B cell (primary cell): ENCODE results near the gene TRMT6. TPM values are rescaled to one million over a fixed set of nuclear protein-coding genes. Genes with fewer than 3 reads are reported as not detected.

ENCODE experiments used
- ATAC-seq: fragments of 200-7000 bp; cut with Tn5 transposase; one replicate; pipeline ENCODE4 v1.10.0; 2021; ENCODE audit warnings: low read depth, mild to moderate bottlenecking, moderate number of reproducible peaks, moderate library complexity
- CTCF ChIA-PET: fragments of 350-600 bp; sonication (Branson Sonifier 250); formaldehyde crosslinking; loops from one replicate; lab custom pipeline; 2021; ENCODE audit warnings: antibody characterized with exemption, inconsistent platforms; lab: Charles Lee
- POLR2A ChIA-PET: fragments of 350-600 bp; sonication (Branson Sonifier 250); formaldehyde crosslinking; loops from one replicate; lab custom pipeline; 2021; ENCODE audit warnings: antibody characterized with exemption; lab: Charles Lee
- DNase-seq: peaks from one replicate; pipeline ENCODE4 v3.0.0; 2013
- H2AFZ ChIP-seq: 2 replicates; pipeline ENCODE4 v1.6.1; 2012; ENCODE audit warnings: mild to moderate bottlenecking, low read depth, low read length; ENCODE audit not compliant: insufficient read depth, poor library complexity, severe bottlenecking
- H3K27ac ChIP-seq, 2 donors: 1 replicate in 1 of 2; 2 replicates in 1 of 2; pipeline ENCODE4 v1.5.1; 2012 to 2013; ENCODE audit warnings: low read length in 2 of 2, mild to moderate bottlenecking in 2 of 2, moderate library complexity in 1 of 2
- H3K27me3 ChIP-seq, 4 experiments: fragments of 200-600 bp in 1 of 4; sonication (generic) in 1 of 4; replicated peaks in 1 of 4; 1 replicate in 2 of 4; 2 replicates in 2 of 4; pipeline versions ENCODE4 v1.6.1 to v1.7.0; 2013 to 2016; ENCODE audit warnings: low read length in 3 of 4, mild to moderate bottlenecking in 2 of 4, mixed read lengths in 1 of 4, moderate library complexity in 1 of 4; ENCODE audit not compliant: insufficient read depth in 4 of 4, control insufficient read depth in 3 of 4; ENCODE audit errors: control extremely low read depth in 1 of 4
- H3K36me3 ChIP-seq, 2 experiments: replicated peaks in 1 of 2; 1 replicate in 1 of 2; 2 replicates in 1 of 2; pipeline versions ENCODE4 v1.6.1 to v1.7.1; 2013; ENCODE audit warnings: low read length in 1 of 2; ENCODE audit not compliant: insufficient read depth in 2 of 2, control insufficient read depth in 1 of 2; ENCODE audit errors: control extremely low read depth in 1 of 2, extremely low read depth in 1 of 2
- H3K4me1 ChIP-seq, 2 donors: fragments of 200-600 bp in 1 of 2; sonication (generic) in 1 of 2; 1 replicate in 1 of 2; 2 replicates in 1 of 2; pipeline versions ENCODE4 v1.5.1 to v1.6.1; 2013 to 2017; ENCODE audit warnings: low read length in 2 of 2; ENCODE audit not compliant: control insufficient read depth in 2 of 2, insufficient read depth in 2 of 2
- H3K4me2 ChIP-seq: replicated peaks from 2 replicates; pipeline ENCODE3; 2012; ENCODE audit warnings: mild to moderate bottlenecking, low read depth, low read length; ENCODE audit not compliant: poor library complexity, severe bottlenecking
- H3K4me3 ChIP-seq, 5 experiments: fragments of 200-600 bp in 1 of 5; sonication (generic) in 1 of 5; 1 replicate in 3 of 5; 2 replicates in 2 of 5; pipeline versions ENCODE4 v1.5.1 to v1.7.0; 2011 to 2016; ENCODE audit warnings: low read length in 4 of 5, mild to moderate bottlenecking in 4 of 5, low read depth in 2 of 5, control low read depth in 1 of 5, moderate library complexity in 1 of 5; ENCODE audit not compliant: insufficient read depth in 1 of 5; ENCODE audit errors: control extremely low read depth in 1 of 5, extremely low read depth in 1 of 5
- H3K79me2 ChIP-seq: fragments of 200-600 bp; sonication (generic); one replicate; pipeline ENCODE4 v1.6.0; 2016; ENCODE audit warnings: low read length; ENCODE audit not compliant: control insufficient read depth, insufficient read depth
- H3K9ac ChIP-seq: fragments of 200-600 bp; sonication (generic); 2 replicates; pipeline ENCODE4 v1.6.1; 2017; ENCODE audit warnings: mild to moderate bottlenecking, low read length, moderate library complexity
- H3K9me3 ChIP-seq, 3 donors: one replicate each; pipeline versions ENCODE4 v1.6.1 to v1.7.1; 2013; ENCODE audit warnings: low read length in 2 of 3; ENCODE audit not compliant: control insufficient read depth in 2 of 3, insufficient read depth in 1 of 3; ENCODE audit errors: control extremely low read depth in 1 of 3
- H4K20me1 ChIP-seq: 2 replicates; pipeline ENCODE4 v1.6.0; 2012; ENCODE audit warnings: mild to moderate bottlenecking, low read length; ENCODE audit not compliant: insufficient read depth, control insufficient read depth, poor library complexity, severe bottlenecking
- H3K27ac Mint-ChIP-seq: one replicate; pipeline ENCODE4 v1.8.0; 2021; ENCODE audit warnings: mixed read lengths
- H3K27me3 Mint-ChIP-seq: one replicate; pipeline ENCODE4 v1.8.0; 2021; ENCODE audit warnings: mixed read lengths
- H3K4me1 Mint-ChIP-seq: one replicate; pipeline ENCODE4 v1.8.0; 2021; ENCODE audit warnings: mixed read lengths
- H3K4me3 Mint-ChIP-seq: one replicate; pipeline ENCODE4 v1.8.0; 2021; ENCODE audit warnings: mixed read lengths
- H3K9me3 Mint-ChIP-seq: one replicate; pipeline ENCODE4 v1.8.0; 2022; ENCODE audit warnings: mixed read lengths; ENCODE audit not compliant: insufficient read depth
- CTCF ChIP-seq: fragments of 200-600 bp; IDR thresholded peaks from one replicate; pipeline ENCODE4 v1.8.0; 2022; ENCODE audit warnings: antibody characterized with exemption, mild to moderate bottlenecking
- EZH2 ChIP-seq: IDR thresholded peaks from 2 replicates; pipeline ENCODE4 v1.6.1; 2012; ENCODE audit warnings: borderline replicate concordance, low read depth, mild to moderate bottlenecking, moderate library complexity, low read length; ENCODE audit not compliant: insufficient read depth, poor library complexity, severe bottlenecking
- WGBS: methylation state at CpG from one replicate; pipeline ENCODE4 v1.1.5; 2013; ENCODE audit warnings: missing lambda C conversion rate; ENCODE audit not compliant: insufficient coverage; 5-methylcytosine and 5-hydroxymethylcytosine counted together
- intact Hi-C: fragments of 100-400 bp; cut with micrococcal nuclease; formaldehyde crosslinking; loops from one replicate; pipeline ENCODE4 v1.10.0; 2022
- polyA plus RNA-seq: library from polyadenylated mRNA; depleted of rRNA; stranded (reverse); fragments of >200 nt; gene quantifications from 2 replicates; pipeline ENCODE4 v1.2.3, GENCODE V29; 2012
- total RNA-seq, 2 donors: library from RNA; stranded (reverse); fragments of 120-200 nt in 1 of 2; gene quantifications; 1 replicate in 1 of 2; 2 replicates in 1 of 2; pipeline versions ENCODE4 v1.2.3 to v1.2.4, GENCODE V29; 2013 to 2022

TRMT6 gene
- total and polyA plus RNA-seq, 2 donors (not counting 1 experiment from before 2014, with no cell fraction given): 5.7 to 18.2 TPM

- ChIA-PET CTCF (interaction anchor here (0.8 to 3.9 kb wide), 2 partner anchors 60 to 405 kb away, joined by 3 to 13 read pairs; no protein-coding TSS in a partner anchor), POLR2A (no interaction called here)
- H3K4me3 ChIP-seq: no peak overlapping the region
- peaks cover 5 to 6% of the 10 kb centered on the region in 2 donors for H3K4me1 ChIP-seq
- no peak overlapping the region for H2AFZ ChIP-seq
- H3K36me3 ChIP-seq: peaks cover 0 to 3% of the 10 kb centered on the region in 2 experiments
- no peaks in the 10 kb centered on the region for H4K20me1 ChIP-seq
- no peak overlapping the region for H3K9ac ChIP-seq
- no peak overlapping the region for H3K27ac Mint-ChIP-seq
- H3K9me3 ChIP-seq: no peaks in the 10 kb centered on the region
- peaks cover 7% of the 10 kb centered on the region for H3K4me1 Mint-ChIP-seq
- H3K79me2 ChIP-seq: no peaks in the 10 kb centered on the region
- ATAC-seq (no peak), DNase-seq (no peak)
- H3K27me3 Mint-ChIP-seq: peaks cover 22% of the 10 kb centered on the region
- peaks cover 0 to 8% (median 2%) of the 10 kb centered on the region in 4 experiments for H3K27me3 ChIP-seq
- no peak overlapping the region for H3K4me2 ChIP-seq
- intact Hi-C loops: loop anchor here (1.0 kb wide), 1 partner anchor 403 kb away; no protein-coding TSS in a partner anchor
- no peak overlapping the region for H3K27ac ChIP-seq
- no peaks in the 10 kb centered on the region for H3K9me3 Mint-ChIP-seq
- H3K4me3 Mint-ChIP-seq: no peak overlapping the region
- TF ChIP-seq CTCF (no peak), EZH2 (no peak)
- WGBS: 92% methylated on average over 3 of the region's 3 CpGs
Observed at GRCh38 chr20:5932796-5933195, 17.5 kb downstream of the TRMT6 start.

DNA sequence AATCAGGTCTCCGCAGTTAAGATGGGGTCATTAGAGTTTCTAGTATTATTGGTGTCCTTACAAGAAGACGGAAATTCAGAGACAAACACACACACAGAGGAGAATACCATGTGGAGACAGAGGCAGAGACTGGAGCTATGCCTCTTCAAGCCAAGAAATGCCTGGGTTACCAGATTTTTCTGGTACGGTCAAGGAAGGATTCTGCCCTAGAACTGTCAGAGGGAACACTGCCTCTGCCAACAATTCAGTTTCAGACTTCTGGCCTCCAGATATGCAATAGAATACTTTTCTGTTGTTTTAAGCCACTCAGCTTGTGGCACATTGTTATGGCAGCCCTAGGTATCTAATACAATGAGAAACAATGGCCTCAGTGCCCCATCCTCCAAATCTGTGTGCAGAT lies 18.9 kb downstream of the TRMT6 start:
- no peaks in the 10 kb centered on the region for H3K36me3 ChIP-seq
- ChIA-PET CTCF (no interaction called here), POLR2A (no interaction called here)
- H3K27ac ChIP-seq: no peak overlapping the region
- H3K4me3 ChIP-seq: no peak overlapping the region
- H3K27me3 Mint-ChIP-seq: peaks cover 31% of the 10 kb centered on the region
- no peak overlapping the region for H2AFZ ChIP-seq
- no peaks in the 10 kb centered on the region for H3K9me3 Mint-ChIP-seq
- intact Hi-C loops: no loop called here
- WGBS: 94% methylated on average over 3 of the region's 3 CpGs
- H3K27me3 ChIP-seq: peaks cover 0 to 8% (median 2%) of the 10 kb centered on the region in 4 experiments
- H4K20me1 ChIP-seq: no peaks in the 10 kb centered on the region
- TF ChIP-seq EZH2 (no peak), CTCF (no peak)
- no peak overlapping the region for H3K4me2 ChIP-seq
- H3K9ac ChIP-seq: no peak overlapping the region
- no peaks in the 10 kb centered on the region for H3K9me3 ChIP-seq
- H3K4me1 ChIP-seq: peaks cover 5 to 6% of the 10 kb centered on the region in 2 donors
- H3K4me1 Mint-ChIP-seq: peaks cover 7% of the 10 kb centered on the region
- H3K79me2 ChIP-seq: no peaks in the 10 kb centered on the region
- no peak overlapping the region for H3K4me3 Mint-ChIP-seq
- no peak overlapping the region for H3K27ac Mint-ChIP-seq
- DNase-seq (no peak), ATAC-seq (no peak)
